HepG2 (cell line): ENCODE results near the gene LGI4. TPM values are rescaled to one million over a fixed set of nuclear protein-coding genes. Genes with fewer than 3 reads are reported as not detected.
A peak's percentile ranks its signal among the peaks of the same experiment; 100 is the strongest.

Experiments
- ELF4 ChIP-seq: sonication (generic); formaldehyde crosslinking; IDR thresholded peaks from 2 replicates; pipeline ENCODE4 v1.5.0; 2020; ENCODE audit warnings: missing genetic modification reagents, mild to moderate bottlenecking, moderate library complexity, borderline replicate concordance
- FOXA1 ChIP-seq, 2 experiments: fragments of 450-650 bp in 1 of 2; sonication (generic) in 1 of 2; formaldehyde crosslinking in 1 of 2; IDR thresholded peaks; 2 replicates each; pipeline versions ENCODE4 v1.4.0 to v1.6.1; 2016 to 2020; ENCODE audit warnings: missing genetic modification reagents in 1 of 2
- HOXA3 ChIP-seq: sonication (generic); formaldehyde crosslinking; IDR thresholded peaks from 2 replicates; pipeline ENCODE4 v1.5.0; 2020; ENCODE audit warnings: missing genetic modification reagents
- NFIC ChIP-seq: IDR thresholded peaks from 2 replicates; pipeline ENCODE4 v1.6.1; 2012; ENCODE audit warnings: mild to moderate bottlenecking, low read length, inconsistent platforms
- SMARCC2 ChIP-seq: fragments of 450-650 bp; IDR thresholded peaks from 2 replicates; pipeline ENCODE4 v1.6.1; 2017; ENCODE audit warnings: antibody characterized with exemption, mild to moderate bottlenecking
- SNRNP70 ChIP-seq: fragments of 200-400 bp; formaldehyde crosslinking; IDR thresholded peaks from 2 replicates; pipeline ENCODE4 v1.6.1; 2017; ENCODE audit warnings: mild to moderate bottlenecking, low read depth, low read length, moderate library complexity
- ZBTB38 ChIP-seq: sonication (generic); formaldehyde crosslinking; IDR thresholded peaks from 2 replicates; pipeline ENCODE4 v1.5.1; 2020; ENCODE audit warnings: mild to moderate bottlenecking, missing genetic modification reagents
- ZFP41 ChIP-seq: sonication (generic); formaldehyde crosslinking; IDR thresholded peaks from 2 replicates; pipeline ENCODE4 v1.4.0; 2020; ENCODE audit warnings: mild to moderate bottlenecking, missing genetic modification reagents, borderline replicate concordance
- ZFP62 ChIP-seq: sonication (generic); formaldehyde crosslinking; IDR thresholded peaks from 2 replicates; pipeline ENCODE4 v1.4.0; 2020; ENCODE audit warnings: missing genetic modification reagents
- ZNF101 ChIP-seq: sonication (generic); formaldehyde crosslinking; IDR thresholded peaks from 2 replicates; pipeline ENCODE4 v1.4.0; 2020; ENCODE audit warnings: mild to moderate bottlenecking, low read depth, missing genetic modification reagents, borderline replicate concordance
- ZNF138 ChIP-seq: sonication (generic); formaldehyde crosslinking; IDR thresholded peaks from 2 replicates; pipeline ENCODE4 v1.5.0; 2020; ENCODE audit warnings: mild to moderate bottlenecking, low read depth, missing genetic modification reagents
- ZNF703 ChIP-seq: sonication (generic); formaldehyde crosslinking; IDR thresholded peaks from 2 replicates; pipeline ENCODE4 v1.5.1; 2020; ENCODE audit warnings: missing genetic modification reagents, mild to moderate bottlenecking, moderate library complexity, borderline replicate concordance
- polyA plus RNA-seq, 8 experiments: library from polyadenylated mRNA; depleted of rRNA in 3 of 8; stranded (reverse) in 7 of 8; unstranded in 1 of 8; fragments of >200 nt; fragmentation: Illumina TruSeq in 4 of 8; extraction: Trizol in 4 of 8; gene quantifications; 2 replicates each; pipeline versions ENCODE4 v1.2.1 to v1.2.3, GENCODE V29; 2011 to 2016; ENCODE audit warnings: low read depth in 4 of 8, missing spikeins in 1 of 8, mixed read lengths in 1 of 8; ENCODE audit not compliant: insufficient read depth in 1 of 8
- total RNA-seq, 5 experiments: library from RNA; depleted of rRNA; stranded (reverse); fragments of >200 nt; fragmentation: Illumina TruSeq; extraction: Trizol; gene quantifications; 2 replicates each; pipeline ENCODE4 v1.2.3, GENCODE V29; 2016; ENCODE audit warnings: low read depth in 1 of 5
- TF ChIP-seq, protein P1 (sequence below): IDR thresholded peaks from 2 replicates; pipeline ENCODE4 v1.6.1; 2012; ENCODE audit warnings: low read length, improper control_type of control experiment
- TF ChIP-seq, protein P2 (sequence below): sonication (generic); formaldehyde crosslinking; IDR thresholded peaks from 2 replicates; pipeline ENCODE4 v1.4.0; 2020; ENCODE audit warnings: mild to moderate bottlenecking, missing genetic modification reagents
- TF ChIP-seq, protein P3 (sequence below): fragments of 450-650 bp; IDR thresholded peaks from 2 replicates; pipeline ENCODE4 v1.6.1; 2017; ENCODE audit warnings: mild to moderate bottlenecking
- TF ChIP-seq, protein P4 (sequence below): fragments of 450-650 bp; IDR thresholded peaks from 2 replicates; pipeline ENCODE4 v1.6.1; 2017
- TF ChIP-seq, protein P5 (sequence below): sonication (generic); formaldehyde crosslinking; IDR thresholded peaks from 2 replicates; pipeline ENCODE4 v1.4.0; 2020; ENCODE audit warnings: mild to moderate bottlenecking, missing genetic modification reagents
- TF ChIP-seq, protein P6 (sequence below): sonication (generic); formaldehyde crosslinking; IDR thresholded peaks from 2 replicates; pipeline ENCODE4 v1.4.0; 2020; ENCODE audit warnings: mild to moderate bottlenecking, missing genetic modification reagents, borderline replicate concordance

Gene LGI4
- total and polyA plus RNA-seq, 2 of the 13 experiments (the other 11 are each of a cell fraction or from before 2014, with no cell fraction given), result 2.8 TPM; not detected in 1

DNA sequence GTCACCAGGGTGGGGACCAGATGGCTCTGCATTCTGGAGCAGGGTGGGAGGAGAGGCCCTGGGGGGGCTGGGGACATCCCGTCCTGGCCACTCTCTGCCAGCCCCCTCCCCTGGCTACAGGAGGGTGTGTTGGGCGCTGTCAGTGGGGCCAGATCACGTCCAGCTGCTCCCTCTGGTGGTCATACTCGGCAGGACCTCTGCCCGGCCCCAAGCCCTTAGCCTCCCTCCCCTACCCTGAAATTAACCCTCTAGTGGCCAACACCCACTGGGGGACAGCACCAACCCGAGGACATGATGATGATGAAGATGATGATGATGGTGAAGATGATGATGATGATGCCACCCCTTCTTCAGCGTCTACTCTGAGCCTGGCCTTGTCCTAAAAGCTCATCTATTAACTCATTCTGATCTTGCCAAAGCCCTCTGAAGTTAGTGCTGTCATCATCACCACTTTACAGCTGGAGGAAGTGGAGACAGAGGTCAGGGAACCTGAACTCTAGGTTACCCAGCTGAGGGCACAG lies 590 bp upstream of the LGI4 start (continued):
- TF ChIP-seq, protein P1, sequence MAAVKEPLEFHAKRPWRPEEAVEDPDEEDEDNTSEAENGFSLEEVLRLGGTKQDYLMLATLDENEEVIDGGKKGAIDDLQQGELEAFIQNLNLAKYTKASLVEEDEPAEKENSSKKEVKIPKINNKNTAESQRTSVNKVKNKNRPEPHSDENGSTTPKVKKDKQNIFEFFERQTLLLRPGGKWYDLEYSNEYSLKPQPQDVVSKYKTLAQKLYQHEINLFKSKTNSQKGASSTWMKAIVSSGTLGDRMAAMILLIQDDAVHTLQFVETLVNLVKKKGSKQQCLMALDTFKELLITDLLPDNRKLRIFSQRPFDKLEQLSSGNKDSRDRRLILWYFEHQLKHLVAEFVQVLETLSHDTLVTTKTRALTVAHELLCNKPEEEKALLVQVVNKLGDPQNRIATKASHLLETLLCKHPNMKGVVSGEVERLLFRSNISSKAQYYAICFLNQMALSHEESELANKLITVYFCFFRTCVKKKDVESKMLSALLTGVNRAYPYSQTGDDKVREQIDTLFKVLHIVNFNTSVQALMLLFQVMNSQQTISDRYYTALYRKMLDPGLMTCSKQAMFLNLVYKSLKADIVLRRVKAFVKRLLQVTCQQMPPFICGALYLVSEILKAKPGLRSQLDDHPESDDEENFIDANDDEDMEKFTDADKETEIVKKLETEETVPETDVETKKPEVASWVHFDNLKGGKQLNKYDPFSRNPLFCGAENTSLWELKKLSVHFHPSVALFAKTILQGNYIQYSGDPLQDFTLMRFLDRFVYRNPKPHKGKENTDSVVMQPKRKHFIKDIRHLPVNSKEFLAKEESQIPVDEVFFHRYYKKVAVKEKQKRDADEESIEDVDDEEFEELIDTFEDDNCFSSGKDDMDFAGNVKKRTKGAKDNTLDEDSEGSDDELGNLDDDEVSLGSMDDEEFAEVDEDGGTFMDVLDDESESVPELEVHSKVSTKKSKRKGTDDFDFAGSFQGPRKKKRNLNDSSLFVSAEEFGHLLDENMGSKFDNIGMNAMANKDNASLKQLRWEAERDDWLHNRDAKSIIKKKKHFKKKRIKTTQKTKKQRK, result no peak
- TF ChIP-seq ZBTB38, result peak; percentile 72; the same call in 1 of the 2 replicates
- no peak for TF ChIP-seq FOXA1 (IDR thresholded peaks at IDR 0.05)
- no peak for TF ChIP-seq FOXA1 (CRISPR knock-in tag; IDR thresholded peaks at IDR 0.05)
- TF ChIP-seq ZNF703 (CRISPR knock-in tag), result no peak
- TF ChIP-seq, protein P2, sequence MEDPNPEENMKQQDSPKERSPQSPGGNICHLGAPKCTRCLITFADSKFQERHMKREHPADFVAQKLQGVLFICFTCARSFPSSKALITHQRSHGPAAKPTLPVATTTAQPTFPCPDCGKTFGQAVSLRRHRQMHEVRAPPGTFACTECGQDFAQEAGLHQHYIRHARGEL (CRISPR knock-in tag), result no peak
- no peak for TF ChIP-seq ZNF138 (CRISPR knock-in tag)
- peak; percentile 55; the same call in 1 of the 2 replicates for TF ChIP-seq HOXA3
- no peak for TF ChIP-seq ELF4 (CRISPR knock-in tag)
- TF ChIP-seq, protein P3, sequence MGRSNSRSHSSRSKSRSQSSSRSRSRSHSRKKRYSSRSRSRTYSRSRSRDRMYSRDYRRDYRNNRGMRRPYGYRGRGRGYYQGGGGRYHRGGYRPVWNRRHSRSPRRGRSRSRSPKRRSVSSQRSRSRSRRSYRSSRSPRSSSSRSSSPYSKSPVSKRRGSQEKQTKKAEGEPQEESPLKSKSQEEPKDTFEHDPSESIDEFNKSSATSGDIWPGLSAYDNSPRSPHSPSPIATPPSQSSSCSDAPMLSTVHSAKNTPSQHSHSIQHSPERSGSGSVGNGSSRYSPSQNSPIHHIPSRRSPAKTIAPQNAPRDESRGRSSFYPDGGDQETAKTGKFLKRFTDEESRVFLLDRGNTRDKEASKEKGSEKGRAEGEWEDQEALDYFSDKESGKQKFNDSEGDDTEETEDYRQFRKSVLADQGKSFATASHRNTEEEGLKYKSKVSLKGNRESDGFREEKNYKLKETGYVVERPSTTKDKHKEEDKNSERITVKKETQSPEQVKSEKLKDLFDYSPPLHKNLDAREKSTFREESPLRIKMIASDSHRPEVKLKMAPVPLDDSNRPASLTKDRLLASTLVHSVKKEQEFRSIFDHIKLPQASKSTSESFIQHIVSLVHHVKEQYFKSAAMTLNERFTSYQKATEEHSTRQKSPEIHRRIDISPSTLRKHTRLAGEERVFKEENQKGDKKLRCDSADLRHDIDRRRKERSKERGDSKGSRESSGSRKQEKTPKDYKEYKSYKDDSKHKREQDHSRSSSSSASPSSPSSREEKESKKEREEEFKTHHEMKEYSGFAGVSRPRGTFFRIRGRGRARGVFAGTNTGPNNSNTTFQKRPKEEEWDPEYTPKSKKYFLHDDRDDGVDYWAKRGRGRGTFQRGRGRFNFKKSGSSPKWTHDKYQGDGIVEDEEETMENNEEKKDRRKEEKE, result no peak
- TF ChIP-seq, protein P4, sequence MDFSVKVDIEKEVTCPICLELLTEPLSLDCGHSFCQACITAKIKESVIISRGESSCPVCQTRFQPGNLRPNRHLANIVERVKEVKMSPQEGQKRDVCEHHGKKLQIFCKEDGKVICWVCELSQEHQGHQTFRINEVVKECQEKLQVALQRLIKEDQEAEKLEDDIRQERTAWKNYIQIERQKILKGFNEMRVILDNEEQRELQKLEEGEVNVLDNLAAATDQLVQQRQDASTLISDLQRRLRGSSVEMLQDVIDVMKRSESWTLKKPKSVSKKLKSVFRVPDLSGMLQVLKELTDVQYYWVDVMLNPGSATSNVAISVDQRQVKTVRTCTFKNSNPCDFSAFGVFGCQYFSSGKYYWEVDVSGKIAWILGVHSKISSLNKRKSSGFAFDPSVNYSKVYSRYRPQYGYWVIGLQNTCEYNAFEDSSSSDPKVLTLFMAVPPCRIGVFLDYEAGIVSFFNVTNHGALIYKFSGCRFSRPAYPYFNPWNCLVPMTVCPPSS, result no peak
- no peak for TF ChIP-seq ZFP41
- no peak for TF ChIP-seq NFIC
- TF ChIP-seq SNRNP70, result no peak
- no peak for TF ChIP-seq ZNF101 (CRISPR knock-in tag)
- no peak for TF ChIP-seq ZFP62 (CRISPR knock-in tag)
- TF ChIP-seq, protein P5, sequence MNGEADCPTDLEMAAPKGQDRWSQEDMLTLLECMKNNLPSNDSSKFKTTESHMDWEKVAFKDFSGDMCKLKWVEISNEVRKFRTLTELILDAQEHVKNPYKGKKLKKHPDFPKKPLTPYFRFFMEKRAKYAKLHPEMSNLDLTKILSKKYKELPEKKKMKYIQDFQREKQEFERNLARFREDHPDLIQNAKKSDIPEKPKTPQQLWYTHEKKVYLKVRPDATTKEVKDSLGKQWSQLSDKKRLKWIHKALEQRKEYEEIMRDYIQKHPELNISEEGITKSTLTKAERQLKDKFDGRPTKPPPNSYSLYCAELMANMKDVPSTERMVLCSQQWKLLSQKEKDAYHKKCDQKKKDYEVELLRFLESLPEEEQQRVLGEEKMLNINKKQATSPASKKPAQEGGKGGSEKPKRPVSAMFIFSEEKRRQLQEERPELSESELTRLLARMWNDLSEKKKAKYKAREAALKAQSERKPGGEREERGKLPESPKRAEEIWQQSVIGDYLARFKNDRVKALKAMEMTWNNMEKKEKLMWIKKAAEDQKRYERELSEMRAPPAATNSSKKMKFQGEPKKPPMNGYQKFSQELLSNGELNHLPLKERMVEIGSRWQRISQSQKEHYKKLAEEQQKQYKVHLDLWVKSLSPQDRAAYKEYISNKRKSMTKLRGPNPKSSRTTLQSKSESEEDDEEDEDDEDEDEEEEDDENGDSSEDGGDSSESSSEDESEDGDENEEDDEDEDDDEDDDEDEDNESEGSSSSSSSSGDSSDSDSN (CRISPR knock-in tag), result no peak
- TF ChIP-seq, protein P6, sequence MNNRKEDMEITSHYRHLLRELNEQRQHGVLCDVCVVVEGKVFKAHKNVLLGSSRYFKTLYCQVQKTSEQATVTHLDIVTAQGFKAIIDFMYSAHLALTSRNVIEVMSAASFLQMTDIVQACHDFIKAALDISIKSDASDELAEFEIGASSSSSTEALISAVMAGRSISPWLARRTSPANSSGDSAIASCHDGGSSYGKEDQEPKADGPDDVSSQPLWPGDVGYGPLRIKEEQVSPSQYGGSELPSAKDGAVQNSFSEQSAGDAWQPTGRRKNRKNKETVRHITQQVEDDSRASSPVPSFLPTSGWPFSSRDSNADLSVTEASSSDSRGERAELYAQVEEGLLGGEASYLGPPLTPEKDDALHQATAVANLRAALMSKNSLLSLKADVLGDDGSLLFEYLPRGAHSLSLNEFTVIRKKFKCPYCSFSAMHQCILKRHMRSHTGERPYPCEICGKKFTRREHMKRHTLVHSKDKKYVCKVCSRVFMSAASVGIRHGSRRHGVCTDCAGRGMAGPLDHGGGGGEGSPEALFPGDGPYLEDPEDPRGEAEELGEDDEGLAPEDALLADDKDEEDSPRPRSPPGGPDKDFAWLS (CRISPR knock-in tag), result no peak
- TF ChIP-seq SMARCC2, result no peak
